Hepatocyte (in vitro differentiated cells): Measurements from ENCODE around the gene GRIK1.

Experiments used
- EZH2 ChIP-seq: fragments of 200-600 bp; sonication (generic); IDR thresholded peaks from 2 replicates; pipeline ENCODE4 v1.6.1; 2016; ENCODE audit warnings: antibody characterized with exemption, mild to moderate bottlenecking, borderline replicate concordance
- EZH2phosphoT487 ChIP-seq: fragments of 200-600 bp; sonication (generic); IDR thresholded peaks from one replicate; pipeline ENCODE4 v1.6.1; 2018; ENCODE audit warnings: antibody characterized with exemption, mild to moderate bottlenecking, low read depth, moderate library complexity; ENCODE audit not compliant: unreplicated experiment, severe bottlenecking
- TF ChIP-seq, protein P1 (sequence below): fragments of 200-600 bp; sonication (generic); IDR thresholded peaks from 2 replicates; pipeline ENCODE4 v1.5.1; 2016; ENCODE audit warnings: antibody characterized with exemption, mild to moderate bottlenecking; ENCODE audit not compliant: poor library complexity

DNA sequence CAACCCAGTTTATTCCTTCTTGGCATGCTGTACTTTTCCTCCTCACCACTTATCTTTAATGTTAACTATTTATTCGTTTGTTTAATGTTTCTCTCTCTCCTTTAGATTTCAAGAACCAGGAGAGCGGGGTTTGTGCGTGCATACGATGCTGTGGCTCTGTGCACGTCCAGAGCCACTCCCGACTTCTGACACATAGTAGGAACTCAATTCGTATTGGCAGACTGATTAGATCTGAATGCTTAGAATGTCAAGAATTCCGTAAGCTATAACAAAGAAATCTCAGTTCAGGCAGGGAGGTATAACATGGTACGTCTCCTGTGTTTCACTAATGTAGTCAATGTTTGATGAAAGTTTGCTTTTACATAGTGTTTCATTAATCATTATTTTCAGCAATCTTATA lies 7.3 kb upstream of the GRIK1 start:
- no peak for TF ChIP-seq EZH2phosphoT487
- TF ChIP-seq, protein P1, sequence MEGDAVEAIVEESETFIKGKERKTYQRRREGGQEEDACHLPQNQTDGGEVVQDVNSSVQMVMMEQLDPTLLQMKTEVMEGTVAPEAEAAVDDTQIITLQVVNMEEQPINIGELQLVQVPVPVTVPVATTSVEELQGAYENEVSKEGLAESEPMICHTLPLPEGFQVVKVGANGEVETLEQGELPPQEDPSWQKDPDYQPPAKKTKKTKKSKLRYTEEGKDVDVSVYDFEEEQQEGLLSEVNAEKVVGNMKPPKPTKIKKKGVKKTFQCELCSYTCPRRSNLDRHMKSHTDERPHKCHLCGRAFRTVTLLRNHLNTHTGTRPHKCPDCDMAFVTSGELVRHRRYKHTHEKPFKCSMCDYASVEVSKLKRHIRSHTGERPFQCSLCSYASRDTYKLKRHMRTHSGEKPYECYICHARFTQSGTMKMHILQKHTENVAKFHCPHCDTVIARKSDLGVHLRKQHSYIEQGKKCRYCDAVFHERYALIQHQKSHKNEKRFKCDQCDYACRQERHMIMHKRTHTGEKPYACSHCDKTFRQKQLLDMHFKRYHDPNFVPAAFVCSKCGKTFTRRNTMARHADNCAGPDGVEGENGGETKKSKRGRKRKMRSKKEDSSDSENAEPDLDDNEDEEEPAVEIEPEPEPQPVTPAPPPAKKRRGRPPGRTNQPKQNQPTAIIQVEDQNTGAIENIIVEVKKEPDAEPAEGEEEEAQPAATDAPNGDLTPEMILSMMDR, result no peak
- TF ChIP-seq EZH2, result no peak
